Endothelial cell of umbilical vein (primary cell): ENCODE data around the gene HMCN1.
A peak's percentile ranks its signal among the peaks of the same experiment; 100 is the strongest.

Experiments used
- CTCF ChIP-seq, 2 donors: IDR thresholded peaks; 1 replicate in 1 of 2; 2 replicates in 1 of 2; pipeline ENCODE4 v1.5.1; 2011; ENCODE audit warnings: low read length in 2 of 2, mild to moderate bottlenecking in 2 of 2, moderate library complexity in 2 of 2, control low read depth in 1 of 2, inconsistent platforms in 1 of 2, low read depth in 1 of 2; ENCODE audit not compliant: insufficient read depth in 1 of 2; ENCODE audit errors: extremely low read depth in 1 of 2
- EZH2 ChIP-seq: IDR thresholded peaks from 2 replicates; pipeline ENCODE4 v1.6.1; 2012; ENCODE audit warnings: borderline replicate concordance, low read depth, mild to moderate bottlenecking, moderate library complexity, low read length, inconsistent platforms; ENCODE audit not compliant: severe bottlenecking
- FOS ChIP-seq: IDR thresholded peaks from 2 replicates; pipeline ENCODE4 v1.6.1; 2011; ENCODE audit warnings: mild to moderate bottlenecking, low read length, moderate library complexity, borderline replicate concordance; ENCODE audit not compliant: insufficient read depth
- GATA2 ChIP-seq: IDR thresholded peaks from 2 replicates; pipeline ENCODE4 v1.7.0; 2011; ENCODE audit warnings: low read depth, mild to moderate bottlenecking, moderate library complexity, mixed read lengths, low read length; ENCODE audit not compliant: insufficient read length, insufficient read depth
- JUN ChIP-seq: IDR thresholded peaks from 2 replicates; pipeline ENCODE4 v1.6.1; 2011; ENCODE audit warnings: borderline replicate concordance, low read depth; ENCODE audit not compliant: insufficient read length, insufficient read depth
- MAX ChIP-seq: IDR thresholded peaks from 2 replicates; pipeline ENCODE4 v1.6.1; 2011; ENCODE audit not compliant: insufficient read depth, insufficient read length
- POLR2A ChIP-seq: IDR thresholded peaks from 2 replicates; pipeline ENCODE4 v1.6.1; 2012; ENCODE audit warnings: low read depth, mild to moderate bottlenecking, control low read depth, low read length
- POLR2AphosphoS5 ChIP-seq: IDR thresholded peaks from 2 replicates; pipeline ENCODE4 v1.6.1; 2012; ENCODE audit warnings: low read depth, mild to moderate bottlenecking, control low read depth, low read length, moderate library complexity; ENCODE audit not compliant: insufficient read depth

- no peak for TF ChIP-seq MAX
- no peak for TF ChIP-seq POLR2A
- TF ChIP-seq FOS: no peak
- TF ChIP-seq EZH2: no peak
- no peak for TF ChIP-seq CTCF (IDR thresholded peaks at IDR 0.05; ENCODE audit: extremely low read depth in 1 of 2, insufficient read depth in 1 of 2, low read depth in 1 of 2, low read length in 2 of 2)
- no peak for TF ChIP-seq JUN
- no peak for TF ChIP-seq POLR2AphosphoS5
- peak; percentile 70 for TF ChIP-seq GATA2
Observed at GRCh38 chr1:186009039-186009737, 275.0 kb downstream of the HMCN1 start.
